Activated CD4-positive, CD25-positive, alpha-beta regulatory T cell treated with anti-CD3 and anti-CD28 coated beads, Interleukin-2, amount 50 U/mL, for 72 hours (primary cell): ENCODE measurements around the gene TFPT.
A peak's percentile ranks its signal among the peaks of the same experiment; 100 is the strongest.

Source experiments
- DNase-seq: peaks from one replicate; pipeline ENCODE4 v3.0.0; 2021

Gene TFPT, protein sequence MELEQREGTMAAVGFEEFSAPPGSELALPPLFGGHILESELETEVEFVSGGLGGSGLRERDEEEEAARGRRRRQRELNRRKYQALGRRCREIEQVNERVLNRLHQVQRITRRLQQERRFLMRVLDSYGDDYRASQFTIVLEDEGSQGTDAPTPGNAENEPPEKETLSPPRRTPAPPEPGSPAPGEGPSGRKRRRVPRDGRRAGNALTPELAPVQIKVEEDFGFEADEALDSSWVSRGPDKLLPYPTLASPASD

DNA sequence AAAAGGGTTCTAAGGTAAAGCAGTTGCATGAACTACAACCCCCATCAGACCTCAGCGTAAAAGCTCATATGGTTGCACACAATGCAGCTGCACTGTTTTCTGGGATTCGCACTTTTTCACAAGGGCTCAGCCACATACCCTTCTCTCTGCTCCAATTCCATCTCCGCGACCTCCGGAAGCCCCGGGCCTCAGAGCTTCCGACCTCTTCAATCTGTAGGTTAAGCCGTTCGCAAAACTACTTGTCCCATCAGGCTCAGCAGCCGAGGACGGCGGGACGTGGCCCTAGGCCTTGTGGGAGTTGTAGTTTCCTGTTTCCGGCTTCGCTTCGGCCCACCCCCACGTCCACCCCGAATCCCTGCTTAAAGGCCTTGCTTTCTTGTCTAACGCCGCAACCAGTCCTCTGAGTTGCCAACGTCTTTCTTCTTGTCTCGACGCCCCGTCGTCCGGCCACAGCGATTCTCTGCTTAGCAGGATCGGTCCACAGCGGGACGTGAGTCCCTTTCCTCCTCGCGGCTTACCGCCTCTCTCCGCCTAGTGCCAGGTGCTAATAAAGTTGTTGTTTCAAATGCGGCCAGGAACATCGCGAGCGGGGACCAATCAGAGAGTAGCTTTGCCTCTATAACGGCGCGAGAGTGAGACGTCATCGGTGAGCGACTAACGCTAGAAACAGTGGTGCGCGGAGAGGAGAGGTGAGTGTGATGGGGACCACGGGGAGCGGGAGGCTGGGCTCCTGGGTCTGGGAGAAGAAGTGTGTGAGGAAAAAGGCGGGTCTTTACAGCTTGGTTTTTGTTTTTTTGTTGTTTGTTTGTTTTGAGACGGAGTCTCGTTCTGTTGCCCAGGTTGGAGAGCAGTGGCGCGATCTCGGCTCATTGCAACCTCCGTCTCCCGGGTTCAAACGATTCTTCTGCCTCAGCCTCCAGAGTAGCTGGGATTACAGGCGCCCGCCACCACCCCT is at the start of gene TFPT, which contains the start of gene PRPF31:
TFPT (minus strand) TSS at position 549 of the 955 bp plus-strand sequence; CDS start at position 161, 388 bp downstream.
PRPF31 (plus strand) TSS at position 646 of the 955 bp plus-strand sequence. CDS start 2,525 bp downstream, outside the sequence.
- DNase-seq, result peak; percentile 90

DNA sequence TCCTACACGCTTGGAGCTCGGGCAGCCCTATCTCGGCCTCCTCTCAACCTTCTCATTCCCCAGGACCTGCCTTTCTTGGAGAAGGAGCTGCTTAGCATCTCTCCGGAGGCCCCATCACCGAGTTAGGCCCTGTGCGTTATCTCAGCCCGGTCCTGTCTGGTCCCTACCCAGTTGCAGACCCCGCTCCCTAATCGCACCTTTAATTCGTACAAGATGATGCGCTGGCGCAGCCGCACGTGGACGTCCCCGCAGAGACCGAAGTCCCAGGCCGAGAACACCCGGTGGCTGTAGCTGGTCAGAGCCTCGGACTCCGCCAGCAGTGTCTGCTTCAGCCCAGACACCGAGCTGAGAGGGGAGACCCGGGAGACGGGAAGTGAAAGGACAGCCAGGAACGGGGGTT is 49.8 kb upstream of the TFPT start:
- no peak for DNase-seq

DNA sequence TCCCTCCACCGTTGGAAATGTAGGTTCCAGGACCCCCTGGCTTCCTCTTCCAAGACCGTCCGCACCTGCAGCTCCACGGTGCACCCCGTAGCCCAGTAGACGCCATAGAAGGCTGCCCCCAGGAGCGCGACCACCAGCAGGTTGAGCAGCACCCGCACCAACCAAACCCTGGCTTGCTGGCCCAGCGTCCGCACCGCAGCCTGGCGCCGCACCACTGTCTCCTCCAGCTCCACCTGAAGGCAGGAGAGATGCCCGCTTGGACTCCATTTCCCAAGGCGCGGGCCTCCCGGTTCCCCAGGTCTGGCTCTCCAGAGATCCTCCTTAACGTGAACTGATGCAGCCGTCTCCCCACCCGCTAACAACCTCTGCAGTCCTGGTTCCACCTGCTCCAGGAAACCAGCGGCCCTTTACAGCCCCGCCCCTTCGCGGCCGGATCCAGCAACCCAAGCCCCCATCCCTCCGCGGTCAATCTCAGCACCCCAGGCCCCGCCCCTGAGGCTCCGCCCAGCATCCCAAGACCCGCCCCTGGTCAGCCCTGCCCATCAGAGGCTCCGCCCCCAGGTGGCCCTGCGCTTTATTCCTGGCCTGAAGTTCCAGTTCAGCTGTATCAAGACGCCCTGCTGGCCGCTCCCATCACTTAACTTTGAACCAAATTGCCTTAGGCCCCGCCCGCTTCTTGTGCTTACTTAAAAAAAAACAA is 49.1 kb upstream of the TFPT start:
- DNase-seq, result peak; percentile 64

DNA sequence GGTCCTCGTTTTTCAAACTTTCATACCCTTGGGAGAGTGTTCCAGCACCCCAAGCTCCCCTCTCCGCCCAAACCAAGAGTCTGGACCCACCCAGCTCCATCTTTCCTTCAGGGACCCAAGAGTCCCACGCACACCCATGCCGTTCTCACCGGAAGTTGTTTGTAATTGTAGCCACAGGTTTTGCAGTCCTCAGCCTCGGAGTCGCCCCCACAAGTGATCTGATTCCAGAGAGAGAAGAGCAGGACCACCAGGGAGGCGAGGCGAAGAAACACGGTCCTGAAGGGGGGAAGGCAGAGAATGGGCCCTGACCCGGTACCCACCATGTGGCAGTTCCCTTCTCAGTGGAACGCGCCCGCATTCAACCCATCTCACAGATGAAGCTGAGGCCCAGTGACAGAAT is 47.4 kb upstream of the TFPT start:
- DNase-seq, result no peak

DNA sequence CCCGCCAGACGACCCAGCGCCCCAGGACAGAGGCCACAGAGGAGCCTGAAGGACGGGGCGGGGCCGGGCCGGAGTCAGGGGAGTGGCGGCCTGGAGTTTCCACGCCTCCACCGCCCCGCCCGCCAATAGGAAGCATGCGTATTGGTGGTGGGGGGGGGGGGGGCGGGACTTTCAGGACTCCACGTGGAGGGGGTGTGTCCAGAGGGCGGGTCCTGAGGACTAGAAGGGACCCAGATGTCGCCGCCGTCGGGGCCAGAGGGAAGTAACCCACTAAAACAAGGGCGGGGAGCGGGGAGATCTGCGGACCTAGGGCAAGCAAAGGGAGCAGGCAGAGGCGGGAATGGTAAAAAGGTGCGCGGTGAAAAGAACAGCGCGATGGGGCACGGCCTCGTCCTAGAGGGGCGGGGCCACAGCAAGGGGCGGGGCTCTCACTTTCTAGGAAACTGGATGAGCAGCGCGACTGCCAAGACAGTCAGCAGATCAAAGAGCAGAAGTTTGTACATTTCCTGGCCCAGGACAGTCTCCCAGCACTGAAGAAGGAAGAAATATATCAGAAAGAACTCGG is 46.9 kb upstream of the TFPT start:
- DNase-seq, result peak; percentile 80

DNA sequence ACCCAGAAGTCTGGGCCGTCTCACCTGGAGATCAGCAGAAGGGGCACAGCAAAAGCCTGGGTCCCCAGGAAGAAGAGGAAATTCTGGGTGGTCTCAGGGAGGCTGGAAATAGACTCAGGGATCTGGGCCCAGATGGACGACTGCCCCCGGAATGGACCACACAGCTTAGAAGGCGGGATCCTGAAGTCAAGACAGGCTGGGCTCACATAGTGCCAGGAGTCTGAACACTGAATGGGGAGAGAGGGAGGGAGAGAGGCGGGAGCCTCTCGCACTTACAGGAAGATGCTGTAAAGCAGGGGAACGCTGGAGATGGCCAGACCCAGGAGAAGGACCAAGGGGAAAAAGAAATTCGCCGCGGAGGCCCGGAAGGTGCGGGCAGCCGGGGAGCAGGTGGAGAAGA is 45.4 kb upstream of the TFPT start:
- DNase-seq, result no peak

DNA sequence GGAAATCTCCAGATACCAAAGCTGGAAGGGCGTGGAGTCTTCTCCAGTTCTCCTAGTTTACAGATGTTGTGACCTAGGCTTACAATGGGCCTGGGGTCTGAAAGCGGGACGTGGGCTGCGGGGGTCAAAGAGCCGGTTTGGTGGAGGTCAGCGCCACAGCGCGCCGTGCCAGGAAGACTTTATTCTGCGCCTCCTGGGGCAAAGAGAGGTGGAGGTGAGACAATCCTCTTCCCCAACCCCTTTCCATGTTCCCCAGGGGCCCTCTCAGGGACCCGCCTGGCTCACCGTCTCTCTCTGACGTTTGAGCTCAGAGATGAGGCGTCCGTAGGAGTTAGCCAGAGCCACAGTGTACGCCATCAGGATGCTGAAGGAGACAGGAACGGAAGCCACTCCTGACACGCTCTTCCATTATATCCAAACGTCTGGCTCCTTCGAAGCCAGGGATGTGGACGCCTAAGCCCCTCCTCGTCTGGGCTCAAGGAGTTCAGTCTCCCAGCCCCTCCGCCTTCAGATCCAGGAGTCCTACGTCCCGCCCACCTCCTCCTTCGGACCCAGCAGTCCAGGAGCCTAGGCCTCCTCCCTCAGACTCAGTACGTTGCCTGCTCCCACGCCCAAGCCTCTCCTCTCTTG is 44.8 kb upstream of the TFPT start:
- no peak for DNase-seq

DNA sequence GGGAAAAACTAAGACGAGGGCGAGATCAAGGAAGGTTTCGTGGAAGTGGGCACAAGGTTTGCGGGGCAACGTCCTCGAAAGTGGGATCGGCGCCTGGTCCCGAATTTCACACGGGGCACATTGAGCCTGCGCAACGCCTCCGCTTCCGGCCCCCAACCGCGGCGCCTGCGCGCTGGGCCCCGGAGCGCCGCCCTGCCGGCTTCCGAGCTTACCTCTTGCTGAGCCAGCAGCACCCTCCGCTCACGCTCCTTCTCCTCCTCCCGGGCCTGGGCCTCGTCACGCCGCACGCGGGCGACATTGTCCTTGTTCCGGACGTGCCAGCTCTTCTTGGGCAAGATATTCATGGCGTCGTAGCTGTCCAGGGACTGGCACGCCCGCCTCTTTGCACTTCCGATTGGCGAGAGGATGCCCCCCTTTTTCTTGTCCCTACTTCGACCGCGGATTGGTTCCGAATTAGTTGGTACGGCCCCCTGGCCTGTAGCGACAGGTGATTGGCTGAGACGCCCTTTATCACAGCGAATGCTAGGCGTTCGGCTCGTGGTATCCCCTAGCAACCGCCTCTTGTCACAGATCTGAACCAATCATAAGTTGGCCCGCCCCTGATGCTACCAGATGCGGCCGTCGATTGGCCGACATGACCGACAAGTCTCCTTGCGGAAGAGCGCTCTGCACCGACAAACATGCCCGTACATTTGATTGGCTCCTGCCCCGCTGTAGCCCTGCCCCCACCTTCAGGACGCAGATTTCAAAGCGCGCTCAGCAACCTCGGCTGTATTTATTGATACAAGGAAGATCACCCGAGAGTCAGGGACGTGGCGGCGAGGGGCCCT is 44.1 kb upstream of the TFPT start, which contains the start of gene LENG1:
LENG1 (minus strand) TSS at position 370 of the 830 bp plus-strand sequence; CDS start at position 344, 26 bp downstream.
- DNase-seq, result peak; percentile 94

DNA sequence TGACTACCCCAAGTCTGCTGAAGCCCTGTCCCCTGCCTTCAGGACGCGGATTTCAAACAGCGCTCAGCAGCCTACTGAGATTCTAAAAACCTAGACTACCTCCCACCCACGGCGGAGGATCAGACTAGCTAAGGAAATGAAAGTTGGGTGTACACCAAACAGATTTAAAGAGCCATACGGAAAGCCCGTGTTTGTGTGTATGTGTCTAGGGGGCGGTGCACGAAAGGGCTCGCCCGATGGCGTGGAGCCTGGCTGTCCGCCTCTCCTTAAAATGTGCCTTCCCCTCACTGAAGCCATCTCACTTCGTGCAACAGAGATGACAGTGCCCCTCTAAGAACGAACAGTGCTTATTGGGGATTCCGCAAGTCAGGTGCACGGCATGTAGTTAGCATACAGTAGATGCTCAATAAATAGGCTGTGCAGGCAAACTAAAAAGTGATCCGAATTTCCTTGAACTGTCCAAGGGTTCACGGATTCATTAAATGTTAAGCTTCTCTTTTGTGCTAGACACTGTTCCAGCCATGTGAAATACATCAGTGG is 43.4 kb upstream of the TFPT start:
- DNase-seq, result no peak

DNA sequence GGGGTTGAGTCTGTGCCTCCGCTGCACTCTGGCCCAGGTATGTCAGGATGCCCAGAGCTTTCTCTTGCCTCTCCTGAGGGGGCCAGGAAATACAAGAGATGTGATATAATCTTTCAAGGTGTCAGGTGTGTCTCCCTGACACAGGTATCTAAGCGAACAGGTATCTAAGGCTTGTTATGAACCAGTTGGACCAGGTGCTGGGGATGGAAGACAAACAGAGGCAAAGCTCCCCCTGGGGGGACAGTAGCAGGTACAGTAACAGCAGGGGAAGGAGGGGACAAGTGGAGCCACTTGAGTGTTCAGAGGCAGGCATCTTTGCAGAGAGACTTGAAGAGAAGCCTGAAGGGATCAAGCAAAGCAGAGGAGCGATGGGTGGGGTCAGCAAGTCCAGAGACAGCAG is 41.5 kb upstream of the TFPT start:
- no peak for DNase-seq

DNA sequence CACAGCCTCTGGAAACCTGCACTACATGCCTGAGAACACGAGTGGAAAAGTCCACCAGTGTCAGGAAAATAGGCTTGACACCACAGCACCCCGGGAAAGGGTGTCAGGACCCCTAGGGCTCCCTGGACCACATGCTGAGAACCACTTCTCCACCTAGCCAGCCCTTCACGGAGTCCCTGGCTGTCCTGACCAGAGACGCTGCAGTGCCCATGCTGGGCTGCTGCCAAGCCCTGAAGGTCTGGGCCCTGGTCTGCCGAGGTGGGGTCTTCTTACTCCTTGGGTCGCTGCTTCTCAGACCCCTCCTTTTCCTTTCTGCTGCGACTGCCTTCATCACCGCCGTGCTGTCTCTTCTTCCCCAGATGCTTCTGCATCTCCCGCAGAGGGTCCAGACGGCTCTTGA is 41.0 kb upstream of the TFPT start:
- DNase-seq, result no peak

DNA sequence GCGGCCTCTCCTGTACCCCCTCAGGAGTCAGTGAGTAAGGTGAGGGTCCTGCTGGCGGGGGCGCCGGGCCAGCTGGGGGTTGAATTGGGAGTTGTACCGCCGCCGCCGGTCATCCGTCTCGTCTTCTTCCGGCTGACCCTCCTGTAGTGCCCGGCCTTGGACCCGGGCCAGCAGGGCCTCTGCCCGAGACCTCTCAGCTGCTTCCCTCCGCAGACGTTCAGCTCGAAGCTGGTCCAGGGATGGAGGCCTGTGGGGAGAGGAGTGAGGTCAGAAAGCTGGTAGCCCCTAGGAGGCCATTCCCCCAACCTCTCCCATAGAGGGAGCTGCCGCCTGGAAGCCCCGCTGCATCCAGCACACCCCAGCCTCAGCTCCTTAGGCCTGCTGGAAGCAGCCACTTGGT is 40.2 kb upstream of the TFPT start:
- DNase-seq, result no peak

DNA sequence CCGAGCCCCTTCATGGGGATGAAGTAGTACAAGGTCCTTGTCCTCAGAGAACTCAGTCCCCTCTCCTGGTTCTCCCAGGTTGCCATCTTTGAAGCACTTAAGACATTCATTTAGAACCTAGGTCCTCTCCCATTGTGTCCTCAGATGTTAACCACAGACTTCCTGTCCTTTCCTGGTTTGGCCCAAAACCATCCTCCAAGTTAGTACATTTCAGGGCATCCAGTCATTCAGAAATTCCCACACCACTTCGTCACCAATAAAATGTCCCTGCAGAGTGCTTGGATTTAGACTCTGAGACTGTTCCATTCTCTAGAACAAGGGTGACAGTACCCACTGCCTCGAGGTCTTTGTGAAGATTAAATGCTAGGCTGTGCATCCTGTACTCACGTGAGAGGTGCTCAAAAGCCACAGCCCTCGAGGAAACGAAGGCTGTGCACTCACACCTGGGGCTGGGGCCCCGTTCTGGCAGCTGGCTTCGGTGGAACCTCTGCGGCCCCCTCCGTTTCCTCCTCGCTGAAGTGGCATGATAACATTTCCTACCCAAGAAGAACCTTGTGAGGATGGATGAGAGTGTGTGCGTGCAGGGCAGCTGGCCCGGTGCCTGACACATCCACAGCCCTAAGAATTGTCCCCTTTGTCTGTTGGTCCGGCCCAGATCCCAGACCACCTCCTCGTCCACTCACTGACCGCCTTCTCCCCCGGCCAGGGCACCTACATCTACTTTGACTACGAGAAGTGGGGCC is 39.3 kb upstream of the TFPT start:
- DNase-seq, result no peak

DNA sequence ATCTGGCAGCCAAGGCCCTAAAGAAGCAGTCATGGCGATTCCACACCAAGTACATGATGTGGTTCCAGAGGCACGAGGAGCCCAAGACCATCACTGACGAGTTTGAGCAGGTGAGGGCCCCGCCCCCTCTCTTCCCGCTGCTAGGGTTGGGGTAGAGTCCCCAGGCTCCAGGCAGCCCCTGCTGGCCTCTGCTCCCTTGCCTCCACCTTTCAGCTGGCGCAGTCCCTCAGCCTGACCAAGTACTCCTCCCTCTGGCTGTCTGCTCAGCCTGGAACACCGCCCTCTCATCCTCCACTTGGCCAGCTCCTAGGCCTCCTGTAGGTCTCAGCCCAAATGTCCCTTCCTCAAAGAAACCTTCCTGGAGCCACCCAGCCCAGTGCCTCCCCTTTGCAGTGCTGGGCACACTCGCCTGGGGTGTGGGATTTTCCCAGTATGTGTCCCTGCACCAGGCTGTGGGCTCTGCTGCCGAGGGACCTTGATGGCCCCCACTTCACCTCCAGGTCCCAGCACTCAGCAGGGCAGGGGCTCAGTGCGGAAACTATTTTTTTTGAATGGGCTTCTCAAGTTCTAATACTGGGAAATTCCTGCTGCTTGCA is 38.4 kb upstream of the TFPT start:
- no peak for DNase-seq

DNA sequence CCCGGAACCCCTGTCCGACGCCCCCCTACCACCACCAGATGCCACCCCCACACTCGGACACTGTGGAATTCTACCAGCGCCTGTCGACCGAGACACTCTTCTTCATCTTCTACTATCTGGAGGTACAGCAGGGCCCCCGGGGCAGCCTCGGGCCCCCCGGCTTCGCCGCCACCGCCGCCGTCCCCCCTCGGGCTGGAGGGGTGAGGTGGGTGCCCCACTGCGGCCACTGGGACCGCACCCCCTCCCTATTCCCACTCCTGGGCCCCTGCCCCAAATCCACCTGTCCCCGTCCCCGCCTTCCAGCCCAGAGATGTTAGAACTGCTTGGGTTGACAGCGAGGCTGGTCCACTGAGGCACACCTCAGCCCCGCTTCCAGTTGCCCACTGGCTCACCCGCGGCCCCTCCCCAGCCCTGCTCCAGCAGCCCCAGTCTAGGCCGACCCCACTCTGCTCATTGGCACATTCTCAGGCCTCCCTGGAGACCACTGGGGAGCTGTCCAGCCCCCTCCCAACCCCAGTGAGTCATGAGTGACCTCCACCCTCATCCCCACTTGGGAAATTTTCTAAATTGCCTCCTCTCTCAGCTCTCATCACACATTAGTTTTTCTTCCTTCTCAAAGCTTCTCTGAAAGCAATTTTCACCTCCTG is 37.5 kb upstream of the TFPT start:
- DNase-seq, result no peak

DNA sequence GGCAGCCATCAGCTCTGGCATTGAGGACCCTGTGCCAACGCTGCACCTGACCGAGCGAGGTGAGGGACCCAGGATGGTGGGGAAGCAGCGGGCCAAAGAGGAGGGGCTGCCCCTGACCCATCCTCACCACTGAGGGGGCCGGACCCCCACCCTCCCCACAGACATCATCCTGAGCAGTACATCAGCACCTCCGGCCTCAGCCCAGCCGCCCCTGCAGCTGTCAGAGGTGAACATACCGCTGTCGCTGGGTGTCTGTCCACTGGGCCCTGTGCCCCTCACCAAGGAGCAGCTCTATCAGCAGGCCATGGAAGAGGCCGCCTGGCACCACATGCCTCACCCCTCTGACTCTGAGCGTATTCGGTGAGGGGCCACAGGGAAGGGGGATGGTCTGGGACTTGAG is 36.8 kb upstream of the TFPT start:
- DNase-seq, result no peak

DNA sequence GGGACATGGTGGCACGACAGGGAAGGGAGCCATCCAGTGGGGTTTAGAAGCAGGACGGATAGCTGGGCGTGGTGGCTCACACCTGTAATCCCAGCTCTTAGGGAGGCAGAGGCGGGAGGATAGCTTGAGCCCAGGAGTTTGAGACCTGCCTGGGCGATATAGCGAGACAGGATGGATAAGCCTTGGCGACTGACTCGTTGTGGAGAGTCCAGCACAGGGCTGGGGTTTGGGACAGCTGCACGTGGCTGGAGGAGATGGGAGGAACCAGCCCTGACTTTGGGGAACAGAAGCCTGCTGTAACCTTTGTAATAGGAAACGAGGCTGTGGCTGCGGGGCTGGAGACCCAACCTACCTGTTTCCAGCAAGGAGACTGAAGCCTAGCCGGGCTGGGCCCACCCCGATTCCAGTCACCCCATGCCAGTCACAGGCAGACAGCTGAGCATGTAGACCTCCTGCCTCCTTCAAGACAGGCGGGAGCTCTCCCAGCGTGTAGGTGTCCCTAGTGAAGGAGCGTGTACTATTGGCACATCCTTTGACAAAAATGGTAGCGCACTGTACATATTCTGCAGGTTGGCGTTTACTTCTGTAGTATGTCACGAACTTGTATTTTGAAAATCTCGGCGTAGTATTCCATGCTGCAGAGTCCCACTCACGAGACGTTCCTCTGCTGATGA is 36.0 kb upstream of the TFPT start:
- no peak for DNase-seq

DNA sequence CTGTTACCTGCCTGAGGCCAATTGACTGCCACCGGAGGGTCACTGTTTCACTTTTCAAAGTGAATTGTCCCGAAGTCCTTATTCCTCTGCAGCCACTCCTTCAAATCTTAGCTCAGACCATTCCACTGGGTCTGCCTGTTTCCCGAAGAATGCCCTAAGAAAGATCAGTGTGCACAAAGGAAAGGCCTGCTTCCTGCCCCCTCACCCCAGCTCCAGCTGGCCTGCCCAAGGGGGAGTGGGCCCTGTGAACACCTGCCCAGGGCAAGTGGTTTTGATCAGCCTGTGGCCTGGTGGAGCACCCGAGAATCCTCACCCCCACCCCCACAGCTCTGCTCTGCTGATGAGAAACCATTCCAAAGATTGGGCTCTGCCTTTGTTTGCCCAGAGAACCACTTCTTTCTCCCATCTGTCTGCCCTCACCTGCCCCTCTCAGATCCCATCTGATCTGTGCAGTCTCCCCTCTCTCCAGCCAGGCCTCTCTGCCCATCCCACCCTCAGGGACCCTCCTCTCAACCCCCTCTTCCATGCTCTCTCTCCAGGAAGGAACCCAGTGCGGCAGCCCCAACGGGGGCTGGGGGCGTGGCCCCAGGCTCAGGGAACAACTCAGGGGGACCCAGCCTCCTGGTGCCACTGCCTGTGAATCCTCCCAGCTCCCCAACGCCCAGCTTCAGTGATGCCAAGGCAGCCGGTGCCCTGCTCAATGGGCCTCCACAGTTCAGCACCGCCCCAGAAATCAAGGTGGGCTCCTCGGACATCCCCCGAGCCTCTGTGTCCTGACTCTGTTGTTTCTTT is 33.8 kb upstream of the TFPT start:
- DNase-seq, result no peak
